Skeletal muscle cell (primary cell): ENCODE measurements around the gene UBXN1.
A peak's percentile ranks its signal among the peaks of the same experiment; 100 is the strongest.
"Not testable (repeated sequence)": the region's sequence is repeated elsewhere in the genome, so short reads cannot be mapped to it uniquely, and the experiment has no call there.

Experiments used
- DNase-seq: peaks from one replicate; pipeline ENCODE4 v3.0.0-alpha.2; 2010; ENCODE audit warnings: low read depth
- H3K4me3 ChIP-seq: 2 replicates; pipeline ENCODE4 v1.5.1; 2011; ENCODE audit warnings: low read depth, mild to moderate bottlenecking, control low read depth, low read length, moderate library complexity

Gene UBXN1

DNA sequence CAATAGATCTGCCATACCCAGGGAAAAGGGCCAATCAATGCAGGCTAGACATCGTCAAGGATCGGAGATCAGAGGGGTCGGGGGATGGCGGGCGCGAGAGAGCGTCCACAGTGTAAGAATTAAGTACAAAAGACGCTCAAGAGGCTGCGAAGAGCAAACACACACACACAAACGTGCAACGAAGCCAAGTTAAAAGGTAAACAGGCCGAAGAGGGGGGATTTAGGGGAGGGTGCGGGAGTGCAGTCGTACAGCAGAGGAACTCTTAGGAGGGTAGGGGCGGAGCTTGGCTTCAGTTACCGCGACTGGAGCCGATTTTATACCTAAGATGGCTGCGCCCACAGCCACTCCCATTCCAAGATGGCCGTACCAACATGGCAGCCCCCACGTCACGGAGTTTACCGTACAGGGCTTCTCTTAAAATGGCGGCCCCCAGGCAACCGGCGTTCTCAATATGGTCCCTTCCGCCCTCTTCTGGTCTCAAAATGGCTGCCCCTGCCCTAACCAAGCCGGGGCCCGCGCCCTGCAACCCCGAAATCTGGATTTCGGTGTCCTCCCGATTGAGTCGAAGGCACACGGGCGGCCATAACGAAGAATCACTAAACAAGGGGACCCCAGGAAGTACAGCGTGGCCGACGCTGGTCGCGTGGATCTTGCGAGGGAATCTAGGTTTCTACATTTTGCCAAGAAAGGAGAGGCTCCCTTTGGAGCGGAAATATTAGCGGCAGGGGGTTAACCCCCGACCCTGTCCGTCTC is 30.6 kb upstream of the UBXN1 start:
- H3K4me3 ChIP-seq: peak overlapping the region; percentile 54
- peak; percentile 86 for DNase-seq

DNA sequence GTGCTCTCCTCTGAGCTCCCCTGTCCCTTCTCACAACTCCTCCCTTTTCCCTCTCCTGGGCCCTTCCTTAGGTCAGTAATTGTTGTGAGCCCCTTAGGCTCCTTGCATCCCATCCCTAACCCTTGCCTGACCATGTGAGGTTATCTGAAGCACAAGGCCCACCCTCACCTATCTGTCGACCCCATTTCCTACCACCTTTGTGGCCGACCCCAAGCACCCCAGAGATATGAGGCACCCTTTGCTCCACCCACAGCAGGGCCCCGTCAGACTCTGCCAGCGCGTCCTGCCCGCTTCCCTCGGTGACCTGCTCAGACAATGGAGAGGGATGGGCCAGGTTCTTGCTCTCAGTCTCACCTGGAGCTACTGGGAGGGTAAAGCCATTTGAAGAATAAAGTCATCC is 29.9 kb upstream of the UBXN1 start:
- no peak for DNase-seq
- peak overlapping the region; percentile 54 for H3K4me3 ChIP-seq

DNA sequence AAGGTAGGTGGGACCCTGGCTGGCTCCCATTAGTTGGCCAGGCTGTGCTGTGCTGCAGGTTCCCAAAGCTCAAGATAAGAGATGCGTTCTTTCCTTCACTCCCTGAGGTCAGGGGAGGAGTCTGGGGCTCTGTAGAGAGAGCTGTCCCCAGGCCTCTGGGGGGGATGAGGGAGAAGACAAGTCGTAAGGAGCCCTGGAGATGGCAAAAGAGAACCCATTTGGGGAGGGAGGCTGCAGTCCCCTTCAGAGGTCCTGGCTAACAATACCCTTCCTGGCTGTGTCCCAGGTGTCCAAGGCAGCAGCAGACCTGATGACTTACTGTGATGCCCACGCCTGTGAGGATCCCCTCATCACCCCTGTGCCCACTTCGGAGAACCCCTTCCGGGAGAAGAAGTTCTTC is 29.5 kb upstream of the UBXN1 start:
- peak overlapping the region; percentile 54 for H3K4me3 ChIP-seq
- no peak for DNase-seq

DNA sequence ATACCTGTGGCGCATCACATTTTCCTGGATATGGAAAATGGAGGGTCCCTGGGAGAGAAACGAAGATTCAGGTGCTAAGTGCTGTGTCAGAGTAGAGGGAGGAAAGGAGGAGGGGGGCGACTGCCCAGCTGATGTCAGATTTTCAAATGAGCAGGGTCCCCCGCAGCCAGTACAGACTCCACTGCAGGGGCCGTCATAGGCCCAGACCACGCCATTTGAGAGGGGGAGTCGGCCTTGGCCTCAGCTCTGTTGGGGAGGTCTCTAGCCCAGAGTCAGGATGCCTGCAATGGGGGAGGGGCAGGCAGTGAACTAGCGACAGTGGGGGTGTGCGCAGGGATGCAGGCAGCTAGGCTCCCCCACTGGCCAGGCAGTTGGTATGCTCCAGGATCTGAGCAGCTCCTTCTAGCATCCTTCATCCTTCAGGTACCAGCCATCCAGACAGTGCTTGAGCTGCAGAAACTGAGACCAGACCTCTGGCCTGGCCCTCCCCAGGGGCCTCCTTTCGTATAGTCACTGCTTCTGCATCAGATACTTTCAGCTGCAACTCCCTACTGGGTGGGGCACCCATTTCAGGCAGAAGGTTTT is 28.5 kb upstream of the UBXN1 start, which contains the start of the genes BSCL2 and GNG3:
Gene BSCL2 (minus strand): TSS at position 148 of the 585 bp plus-strand sequence. CDS start 229 bp downstream, outside the sequence.
Gene GNG3 (plus strand): TSS at position 400 of the 585 bp plus-strand sequence. CDS start 620 bp downstream, outside the sequence.
- no peak for DNase-seq
- H3K4me3 ChIP-seq: peak within 1 kb of the TSS; percentile 61

DNA sequence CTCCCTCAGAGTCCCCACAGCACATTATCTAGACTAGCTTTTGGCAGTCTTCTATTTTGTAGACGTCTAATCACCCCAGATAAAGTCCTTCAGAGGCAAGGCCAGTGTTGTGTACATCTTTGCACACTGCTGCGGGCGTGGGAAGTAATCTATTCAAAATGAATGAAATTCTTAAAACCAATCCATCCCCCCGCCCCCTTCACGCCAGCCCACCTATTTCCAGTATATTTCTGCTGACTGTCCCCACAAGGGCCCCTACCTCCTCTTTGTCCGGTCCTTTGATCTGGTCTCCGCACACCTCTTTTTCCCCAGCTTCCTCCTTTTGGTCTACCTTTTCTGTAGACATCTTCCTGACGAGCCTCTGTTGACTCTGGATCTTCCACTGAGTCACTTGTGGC is 28.0 kb upstream of the UBXN1 start:
- peak overlapping the region; percentile 61 for H3K4me3 ChIP-seq
- DNase-seq: no peak

DNA sequence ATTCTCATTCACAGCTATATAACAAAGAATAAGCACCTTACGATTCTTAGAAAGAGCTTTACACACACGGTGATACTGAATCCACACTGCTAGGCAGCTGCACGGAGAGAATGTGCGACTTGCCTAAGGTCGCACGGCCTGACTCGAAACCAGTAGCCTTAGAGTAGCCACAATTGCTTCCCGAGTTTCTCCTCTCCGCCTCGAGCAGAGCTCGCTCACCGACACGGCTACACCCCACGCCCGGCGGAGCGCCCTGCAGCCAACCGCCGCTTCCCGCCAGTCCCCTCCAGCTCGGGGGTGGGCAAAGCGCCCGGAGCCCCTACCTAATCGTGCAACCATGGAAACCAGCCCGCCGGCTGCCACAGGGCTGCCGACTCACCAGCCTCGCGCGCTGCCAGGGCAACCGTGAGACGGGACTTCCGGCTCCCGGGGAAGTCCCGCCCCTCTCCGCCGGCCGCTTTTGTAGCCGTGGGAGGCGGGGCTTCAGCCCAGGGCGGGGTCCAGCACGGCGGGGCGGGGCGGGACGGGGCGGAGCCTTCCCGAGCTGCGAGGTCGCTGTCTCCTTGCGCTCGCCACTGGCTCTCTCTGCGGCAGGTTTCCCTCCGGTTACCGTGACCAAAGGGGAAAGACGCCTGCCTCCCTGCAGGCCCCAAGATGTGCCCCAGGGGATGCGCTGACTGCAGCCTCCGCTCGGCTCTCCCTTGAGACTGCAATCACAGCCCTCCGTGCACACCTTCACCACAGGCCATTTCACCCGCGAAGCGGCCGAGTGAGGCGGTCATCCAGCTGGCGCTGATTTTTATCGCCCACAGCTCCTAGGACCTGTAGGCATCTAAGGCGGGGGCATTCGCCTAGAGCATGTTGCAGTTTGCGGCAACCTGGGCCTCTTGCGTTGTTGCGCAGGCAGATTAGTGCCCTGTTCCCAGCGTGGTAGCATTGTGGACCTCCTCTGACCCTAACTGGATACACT is 27.3 kb upstream of the UBXN1 start:
- DNase-seq: peak; percentile 77
- peak overlapping the region; percentile 61 for H3K4me3 ChIP-seq

DNA sequence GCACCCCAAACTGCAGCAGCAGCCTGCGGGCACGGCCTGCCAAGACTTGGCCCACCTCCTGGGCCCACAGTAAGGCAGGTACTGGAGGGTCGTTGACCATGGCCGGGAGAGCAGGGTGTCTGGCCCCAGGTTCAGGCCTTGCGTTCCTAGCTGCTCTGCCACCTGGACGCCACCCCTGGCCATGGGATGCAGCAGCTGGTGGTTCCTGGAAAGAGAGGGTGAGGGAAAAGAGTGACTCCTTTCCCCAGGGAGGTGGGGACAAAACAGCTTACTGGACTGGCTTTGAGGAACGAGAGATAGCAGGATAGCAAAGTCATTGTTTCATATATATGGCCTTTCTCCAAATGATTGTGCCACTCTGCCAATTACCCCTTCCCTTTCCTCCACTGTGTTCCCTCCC is 26.5 kb upstream of the UBXN1 start:
- peak overlapping the region; percentile 61 for H3K4me3 ChIP-seq
- no peak for DNase-seq

DNA sequence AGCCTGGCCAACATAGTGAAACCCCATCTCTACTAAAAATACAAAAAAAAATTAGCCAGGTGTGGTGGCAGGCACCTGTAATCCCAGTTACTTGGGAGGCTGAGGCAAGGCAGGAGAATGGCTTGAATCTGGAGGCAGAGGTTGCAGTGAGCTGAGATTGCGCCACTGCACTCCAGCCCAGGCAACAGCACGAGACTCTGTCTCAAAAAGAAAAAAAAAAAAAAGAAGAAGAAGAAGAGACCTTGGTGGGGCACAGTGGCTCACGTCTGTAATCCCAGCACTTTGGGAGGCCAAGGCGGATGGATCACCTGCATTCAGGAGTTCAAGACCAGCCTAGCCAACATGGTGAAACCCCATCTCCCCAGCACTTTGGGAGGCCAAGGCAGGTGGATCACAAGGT is 25.0 kb upstream of the UBXN1 start:
- DNase-seq, H3K4me3 ChIP-seq: not testable (repeated sequence)

DNA sequence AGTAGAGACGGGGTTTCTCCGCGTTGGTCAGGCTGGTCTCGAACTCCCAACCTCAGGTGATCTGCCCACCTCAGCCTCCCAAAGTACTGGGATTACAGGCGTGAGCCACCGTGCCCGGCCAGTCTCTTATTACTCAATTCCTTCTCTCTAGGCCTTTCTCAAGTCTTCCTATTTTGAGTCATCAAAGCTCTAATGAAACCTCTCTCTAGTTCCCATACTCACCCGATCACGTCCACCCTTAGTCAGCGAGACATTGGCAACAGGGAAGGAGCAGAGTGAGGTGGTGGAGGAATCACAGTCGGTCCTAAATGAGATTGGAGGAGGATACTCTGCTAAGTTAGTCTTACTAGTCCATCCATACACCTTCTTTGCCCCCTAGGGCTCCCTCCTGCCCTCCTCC is 23.4 kb upstream of the UBXN1 start:
- no peak for DNase-seq
- no peak overlapping the region for H3K4me3 ChIP-seq

DNA sequence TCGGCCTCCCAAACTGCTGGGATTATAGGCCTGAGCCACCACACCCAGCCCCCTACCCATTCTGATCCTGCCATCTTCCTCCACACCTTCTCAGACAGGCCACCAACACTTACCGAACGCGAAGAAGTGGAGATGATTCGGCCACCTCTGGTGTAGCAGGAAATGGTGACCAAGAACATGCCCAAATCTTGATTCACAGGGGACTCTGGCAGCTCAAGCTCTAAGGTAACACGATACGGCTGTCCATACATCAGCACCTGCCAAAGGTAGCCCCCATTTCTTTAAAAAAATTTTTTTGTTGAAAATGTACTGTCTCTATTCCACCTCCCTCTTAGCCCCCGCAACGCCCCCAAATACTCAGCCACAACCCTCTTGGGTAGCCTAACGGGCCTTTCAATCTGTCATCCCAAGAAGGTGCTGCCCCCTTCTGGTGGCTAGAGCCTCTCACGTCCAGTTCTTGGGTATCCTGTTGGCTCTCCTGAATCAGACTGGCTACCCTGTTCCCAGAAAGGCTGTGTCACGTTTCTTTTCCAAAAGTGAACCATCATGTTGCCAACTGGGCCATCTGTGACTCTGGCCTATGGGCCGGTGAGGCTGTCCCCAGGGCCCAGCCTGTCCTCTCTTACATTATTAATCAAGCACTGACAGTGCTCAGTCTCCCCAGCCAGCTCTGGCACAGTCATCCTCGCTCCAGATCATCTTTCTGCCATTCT is 15.7 kb upstream of the UBXN1 start:
- no peak for DNase-seq
- H3K4me3 ChIP-seq: no peak overlapping the region

DNA sequence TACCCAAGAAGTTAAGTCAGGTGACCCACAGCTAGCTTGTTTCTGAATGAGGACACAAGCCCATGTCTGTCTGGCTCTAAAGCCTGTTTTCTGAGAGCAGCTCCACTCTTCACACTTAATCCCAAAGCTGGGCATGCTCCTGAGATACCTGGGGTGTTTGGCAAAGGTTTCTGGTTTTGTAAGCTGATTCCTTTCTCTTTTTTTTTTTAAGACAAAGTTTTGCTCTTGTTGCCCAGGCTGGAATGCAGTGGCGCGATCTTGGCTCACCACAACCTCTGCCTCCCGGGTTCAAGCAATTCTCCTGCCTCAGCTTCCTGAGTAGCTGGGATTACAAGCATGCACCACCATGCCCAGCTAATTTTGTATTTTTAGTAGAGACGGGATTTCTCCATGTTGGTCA is 14.8 kb upstream of the UBXN1 start:
- not testable (repeated sequence) for H3K4me3 ChIP-seq

DNA sequence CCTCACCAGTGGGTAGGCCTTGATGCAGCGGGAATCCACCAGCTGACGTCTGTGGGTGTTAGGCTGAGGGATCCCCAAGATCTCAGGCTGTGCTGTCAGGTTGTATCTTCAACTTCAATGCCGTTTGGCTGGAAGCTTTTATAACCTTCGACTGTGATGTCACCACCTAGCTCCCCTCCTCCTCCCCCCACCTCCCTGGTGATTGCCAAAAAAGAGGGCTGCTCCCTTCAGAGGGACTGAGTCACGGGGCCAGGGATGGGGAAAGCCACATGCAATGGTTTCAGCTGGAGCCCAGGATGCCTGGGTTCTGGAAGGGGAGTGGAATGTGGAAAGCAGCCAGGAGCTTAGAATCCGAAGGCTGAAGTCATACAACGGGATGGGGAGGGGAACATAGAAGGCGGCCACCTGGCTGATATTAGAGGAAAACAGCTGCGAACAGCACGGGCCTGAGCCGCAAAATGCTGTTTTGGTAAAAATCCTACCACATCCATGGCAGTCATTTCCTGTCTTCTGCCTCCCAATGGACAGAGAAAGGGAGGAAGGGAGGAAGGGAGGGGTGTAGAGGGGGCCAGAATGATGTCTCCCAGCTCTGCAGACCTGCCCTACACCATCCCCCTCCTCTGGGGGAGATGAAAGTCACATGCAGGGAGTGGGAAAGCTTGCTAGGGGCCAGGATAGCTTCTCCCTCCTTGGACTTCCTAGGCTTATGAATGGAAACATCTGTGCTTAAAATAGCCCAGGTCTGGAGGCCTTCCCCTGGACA is 10.7 kb upstream of the UBXN1 start, which contains the start of gene LRRN4CL:
Gene LRRN4CL (minus strand): TSS at position 110 of the 763 bp plus-strand sequence. CDS start 1,022 bp downstream, outside the sequence.
- H3K4me3 ChIP-seq: no peak within 1 kb of the TSS
- DNase-seq: peak; percentile 71

More for the DNA sequence above, 14.8 kb upstream of the UBXN1 start:
- not testable (repeated sequence) for DNase-seq

DNA sequence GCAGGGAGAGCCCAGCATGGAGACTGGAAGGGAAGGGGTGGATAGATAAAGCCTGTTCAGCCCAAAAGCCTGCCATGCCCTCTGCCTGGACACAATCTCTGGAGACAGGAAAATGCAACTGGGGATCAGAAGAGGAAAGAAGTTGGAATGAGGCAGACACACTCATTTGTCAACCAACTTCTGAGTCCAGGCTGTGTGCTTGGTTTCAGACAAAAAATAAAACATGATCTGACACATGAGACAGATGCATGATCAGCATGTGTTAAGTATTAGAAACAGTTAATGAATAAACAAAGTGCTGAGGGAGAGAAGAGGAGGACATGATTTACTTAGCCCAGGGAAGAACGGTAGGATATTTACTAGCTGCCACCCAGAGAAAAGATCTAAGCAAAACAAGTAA is 9.6 kb upstream of the UBXN1 start:
- DNase-seq: no peak
- no peak overlapping the region for H3K4me3 ChIP-seq

DNA sequence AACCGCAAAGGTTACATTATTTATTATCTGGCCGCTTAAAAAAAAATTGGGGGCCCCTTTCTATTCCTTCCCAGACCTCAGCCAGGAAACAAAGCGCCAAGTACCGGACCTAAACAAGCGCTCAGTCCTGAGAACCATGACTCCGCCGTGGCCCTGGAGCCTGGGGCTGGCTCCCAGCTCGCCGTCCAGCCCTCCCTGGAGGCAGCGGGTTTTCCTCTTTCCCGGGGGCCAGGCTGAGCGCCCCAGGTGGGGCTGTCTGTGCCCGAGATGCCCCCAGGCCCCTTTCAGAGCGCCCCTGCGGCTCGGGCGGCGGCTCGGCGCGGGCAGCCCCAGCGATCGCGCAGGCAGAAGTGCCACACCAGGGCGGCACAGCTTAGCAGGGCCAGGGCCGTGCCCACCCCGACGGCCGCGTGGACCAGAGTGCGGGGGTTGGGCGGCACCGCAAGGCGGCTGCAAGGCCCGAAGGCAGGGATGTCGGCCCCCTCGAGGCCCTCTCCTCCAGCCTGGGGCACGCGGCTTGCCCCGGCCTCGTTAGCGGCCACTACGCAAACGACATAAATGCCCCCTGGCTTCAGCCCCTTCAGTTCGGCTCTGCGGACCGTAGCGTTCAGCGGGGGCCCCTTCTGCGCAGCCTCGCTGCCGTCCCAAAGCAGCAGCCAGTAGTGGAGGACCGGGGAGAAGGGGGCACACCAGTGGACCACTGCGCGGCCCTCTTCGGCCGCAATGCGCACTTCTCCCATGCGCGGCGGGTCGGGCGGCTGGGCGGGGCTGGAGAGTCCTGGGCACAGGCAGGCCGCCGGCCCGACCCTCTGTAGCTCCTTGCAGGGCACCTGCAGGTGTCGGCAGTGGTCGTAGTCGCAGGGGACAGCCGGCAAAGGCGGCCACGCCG is 8.9 kb upstream of the UBXN1 start:
- no peak for DNase-seq
- H3K4me3 ChIP-seq: no peak overlapping the region

DNA sequence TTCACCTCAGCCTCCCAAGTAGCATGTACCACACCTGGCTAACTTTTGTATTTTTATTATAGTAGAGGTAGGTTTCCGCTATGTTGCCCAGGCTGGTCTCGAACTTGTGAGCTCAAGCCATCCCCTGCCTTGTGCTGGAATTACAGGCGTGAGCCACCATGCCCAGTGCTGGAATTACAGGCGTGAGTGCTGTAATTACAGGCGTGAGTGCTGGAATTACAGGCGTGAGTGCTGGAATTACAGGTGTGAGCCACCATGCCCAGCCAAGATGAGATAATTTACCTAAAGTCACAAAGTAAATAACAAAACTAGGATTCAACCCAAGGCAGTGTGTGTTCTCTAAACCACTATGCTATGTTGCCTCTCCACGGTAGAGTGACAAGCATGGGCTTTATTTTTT is 3.6 kb upstream of the UBXN1 start:
- DNase-seq: no peak
- no peak overlapping the region for H3K4me3 ChIP-seq

DNA sequence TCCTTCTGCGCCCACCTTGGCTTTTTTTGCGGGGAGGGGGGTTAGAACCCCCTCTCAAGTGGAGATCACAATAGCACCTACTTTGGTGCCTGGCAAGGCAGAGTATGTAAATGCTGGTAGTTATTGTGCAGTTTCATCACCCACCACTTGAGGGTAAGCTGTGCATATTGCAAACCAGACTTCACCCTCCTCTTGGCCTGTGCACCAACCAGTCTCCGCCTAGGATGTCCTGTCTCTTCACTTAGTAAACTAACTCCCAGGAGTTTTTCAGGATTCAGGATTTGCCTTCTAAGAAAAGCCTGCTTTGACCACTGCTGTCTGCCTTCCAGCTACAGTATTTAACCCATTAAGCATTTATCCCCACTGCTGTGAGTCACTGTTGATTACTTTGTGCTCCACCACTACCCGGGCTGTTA is 2.0 kb upstream of the UBXN1 start:
- peak; percentile 86 for DNase-seq
- H3K4me3 ChIP-seq: no peak overlapping the region

DNA sequence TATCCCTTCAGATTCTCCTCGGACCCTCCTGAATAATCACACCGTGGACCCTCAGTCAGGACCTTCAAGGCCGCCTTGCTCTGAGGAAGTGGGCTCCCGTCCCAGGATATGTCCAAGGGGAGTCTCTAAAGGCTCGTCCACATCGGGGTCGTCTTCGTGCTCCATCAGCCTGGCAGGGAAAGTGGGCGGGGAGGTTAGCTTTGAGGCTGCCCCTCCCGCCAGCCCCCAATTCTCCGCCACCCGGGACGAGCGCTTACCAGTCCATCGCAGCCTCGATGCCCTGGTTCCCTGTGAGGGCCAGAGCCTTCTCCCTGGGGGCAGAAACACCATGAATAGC is 472 bp downstream of the UBXN1 start:
- DNase-seq: no peak
- peak overlapping the region; percentile 99 for H3K4me3 ChIP-seq

DNA sequence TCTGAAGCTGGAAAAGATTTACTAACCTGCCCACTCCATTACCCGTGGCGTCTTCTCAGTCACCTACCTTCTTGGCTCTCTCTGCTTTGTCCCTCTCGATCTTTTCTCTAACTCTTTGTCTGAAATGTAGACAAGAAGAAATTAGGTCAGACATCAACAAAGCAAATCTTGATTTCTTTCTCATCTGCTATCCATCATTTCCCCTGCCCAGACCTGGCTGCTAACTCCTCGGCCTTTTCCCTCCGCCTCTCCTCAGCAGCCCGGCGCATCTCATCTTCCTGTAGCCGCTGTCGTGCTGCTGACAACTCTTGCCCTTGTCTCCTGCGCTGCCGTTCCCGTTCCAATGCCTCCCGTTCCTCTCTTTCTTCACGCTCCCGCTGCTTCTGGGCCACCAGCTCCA is 1.2 kb downstream of the UBXN1 start:
- peak overlapping the region; percentile 99 for H3K4me3 ChIP-seq

More for the DNA sequence above, 1.2 kb downstream of the UBXN1 start:
- no peak for DNase-seq
